Measurements from ENCODE around the gene ATP6V0A1.

ATP6V0A1 gene

DNA sequence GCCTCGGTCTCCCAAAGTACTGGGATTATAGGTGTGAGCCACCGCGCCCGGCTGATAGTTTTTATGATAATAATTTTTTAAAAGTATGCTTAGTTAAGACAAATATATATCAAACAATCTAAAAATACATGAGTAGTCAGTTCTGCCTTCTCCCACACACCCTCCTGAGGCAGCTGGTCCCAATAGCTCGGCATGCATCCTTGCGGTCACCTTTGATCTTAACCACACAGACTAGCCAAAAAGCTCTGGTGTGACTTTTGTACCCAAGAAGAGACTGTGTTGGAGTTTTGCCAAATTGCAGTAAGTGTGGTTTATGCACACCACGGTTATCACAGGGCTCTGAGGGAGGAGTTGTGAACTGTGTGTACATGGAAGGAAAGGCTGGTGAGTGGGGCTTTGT, 25.6 kb downstream of the ATP6V0A1 start:
- DNase-seq: no peak
- TF ChIP-seq POLR2A (IDR thresholded peaks at IDR 0.05; ENCODE audit: low read length): no peak
- no peak for TF ChIP-seq GATA1 (IDR thresholded peaks at IDR 0.05; ENCODE audit: low read depth, low read length)

DNA sequence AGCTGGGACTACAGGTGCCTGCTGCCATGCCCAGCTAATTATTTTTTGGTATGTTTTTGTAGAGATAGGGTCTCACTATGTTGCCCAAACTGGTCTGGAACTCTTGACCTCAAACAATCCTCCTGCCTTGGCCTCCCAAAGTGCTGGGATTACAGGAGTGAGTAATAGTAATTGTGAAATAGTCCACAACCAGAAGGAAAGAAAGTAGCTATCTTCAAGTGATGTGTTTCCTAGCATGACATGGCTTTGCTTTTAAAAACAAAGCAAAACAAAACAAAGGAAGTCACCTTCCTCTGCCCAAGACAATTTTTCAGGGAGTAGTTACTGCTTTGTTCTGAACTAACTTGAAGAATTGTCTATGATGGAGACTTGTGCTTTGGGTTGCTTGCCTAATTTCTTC, 27.0 kb downstream of the ATP6V0A1 start:
- DNase-seq: no peak
- TF ChIP-seq GATA1 (IDR thresholded peaks at IDR 0.05; ENCODE audit: low read depth, low read length): no peak
- TF ChIP-seq POLR2A (IDR thresholded peaks at IDR 0.05; ENCODE audit: low read length): no peak

DNA sequence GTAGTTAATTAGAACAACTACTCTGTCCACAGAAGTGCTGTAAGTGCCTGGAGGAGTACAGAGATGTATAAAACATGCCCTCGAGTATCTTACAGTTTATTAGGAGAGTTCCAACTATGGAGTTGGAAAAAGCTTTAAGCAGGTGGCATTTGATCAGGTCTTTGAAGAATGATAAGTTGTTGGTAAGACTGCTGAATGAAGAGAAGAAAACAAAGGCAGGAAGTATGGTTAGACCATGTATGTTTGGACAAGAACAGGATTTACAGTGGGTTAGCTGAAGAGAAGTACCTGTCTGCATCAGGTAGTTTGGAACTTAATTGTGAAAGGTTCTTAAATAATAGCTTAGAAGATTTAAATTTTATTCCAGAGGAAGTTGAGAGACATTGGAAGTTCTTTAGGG, 29.4 kb downstream of the ATP6V0A1 start:
- no peak for DNase-seq
- TF ChIP-seq POLR2A (IDR thresholded peaks at IDR 0.05; ENCODE audit: low read length) (no peak), GATA1 (IDR thresholded peaks at IDR 0.05; ENCODE audit: low read depth, low read length) (no peak)

DNA sequence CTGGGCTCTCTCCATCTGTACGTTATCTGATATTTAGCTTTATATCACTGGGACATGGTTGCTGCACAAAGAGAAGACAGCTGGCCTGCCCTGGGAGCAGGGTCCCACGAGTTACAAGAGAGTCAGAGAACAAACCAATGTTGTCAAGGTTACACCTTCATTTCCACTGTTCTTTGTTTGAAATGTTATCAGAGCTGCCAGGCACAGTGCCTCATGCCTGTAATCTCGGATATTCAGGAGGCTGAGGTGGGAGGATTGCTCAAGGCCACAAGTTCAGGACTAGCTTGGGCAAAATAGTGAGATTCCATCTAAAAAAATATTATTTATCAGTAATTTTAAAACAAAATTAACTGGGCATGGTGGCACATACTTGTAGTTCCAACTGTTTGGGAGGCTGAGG, 34.6 kb downstream of the ATP6V0A1 start:
- DNase-seq: peak; percentile 51 to 80
- no peak for TF ChIP-seq POLR2A (IDR thresholded peaks at IDR 0.05; ENCODE audit: low read length)
- TF ChIP-seq GATA1 (IDR thresholded peaks at IDR 0.05; ENCODE audit: low read depth, low read length): no peak

DNA sequence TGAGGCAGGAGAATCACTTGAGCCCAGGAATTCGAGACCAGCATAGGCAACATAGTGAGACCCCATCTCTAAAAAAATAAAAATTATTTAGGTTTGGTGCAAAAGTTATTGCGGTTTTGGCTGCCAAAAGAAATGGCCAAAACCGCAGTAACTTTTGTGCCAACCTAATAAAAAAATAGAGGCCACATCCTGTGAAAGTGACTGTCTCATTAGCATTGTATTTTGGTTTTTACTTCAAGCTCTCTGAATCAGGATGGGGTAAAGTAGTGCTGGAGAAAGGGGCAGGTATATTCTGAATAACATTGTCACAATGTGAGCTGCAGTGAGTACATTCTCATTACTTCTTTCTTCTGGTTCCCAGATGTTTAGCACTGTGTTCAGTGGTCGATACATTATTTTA, 36.0 kb downstream of the ATP6V0A1 start:
- no peak for TF ChIP-seq GATA1 (IDR thresholded peaks at IDR 0.05; ENCODE audit: low read depth, low read length)
- no peak for TF ChIP-seq POLR2A (IDR thresholded peaks at IDR 0.05; ENCODE audit: low read length)
- no peak for DNase-seq

DNA sequence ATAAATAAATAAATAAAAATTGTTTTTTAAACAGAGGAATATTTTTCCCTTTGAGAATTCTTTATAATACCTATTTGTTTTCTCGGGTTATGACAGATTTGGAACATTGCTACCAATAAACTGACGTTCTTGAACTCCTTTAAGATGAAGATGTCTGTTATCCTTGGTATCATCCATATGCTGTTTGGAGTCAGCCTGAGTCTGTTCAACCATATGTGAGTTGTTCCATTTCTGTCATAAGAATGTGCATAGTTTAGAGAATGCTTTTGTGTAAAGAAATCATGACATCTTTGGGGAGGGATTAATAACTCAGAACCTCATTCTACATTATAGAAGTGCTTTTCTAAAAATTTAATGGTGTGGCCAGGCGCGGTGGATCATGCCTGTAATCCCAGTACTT, 40.1 kb downstream of the ATP6V0A1 start:
- no peak for DNase-seq
- TF ChIP-seq GATA1 (IDR thresholded peaks at IDR 0.05; ENCODE audit: low read depth, low read length): no peak
- no peak for TF ChIP-seq POLR2A (IDR thresholded peaks at IDR 0.05; ENCODE audit: low read length)

DNA sequence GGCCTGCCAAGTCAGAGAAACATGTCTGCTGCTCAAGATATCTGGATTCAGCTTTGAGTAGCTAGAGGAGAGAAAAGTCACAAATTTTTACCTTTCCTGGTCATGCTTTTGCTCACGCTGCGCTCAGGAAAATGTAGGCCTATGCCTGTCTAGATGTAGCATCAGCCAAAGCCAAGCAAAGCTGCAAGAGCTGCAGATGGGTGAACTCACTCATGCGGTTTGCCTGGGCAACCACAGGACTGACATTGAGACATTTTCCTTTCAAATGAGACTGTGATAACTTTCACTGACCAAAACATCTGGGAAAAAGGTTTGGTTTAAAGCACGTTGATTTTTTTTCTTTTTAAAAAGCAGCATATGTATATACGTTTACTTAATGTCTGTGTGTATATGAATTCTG, 43.4 kb downstream of the ATP6V0A1 start:
- no peak for DNase-seq
- TF ChIP-seq GATA1 (IDR thresholded peaks at IDR 0.05; ENCODE audit: low read depth, low read length): no peak
- no peak for TF ChIP-seq POLR2A (IDR thresholded peaks at IDR 0.05; ENCODE audit: low read length)

DNA sequence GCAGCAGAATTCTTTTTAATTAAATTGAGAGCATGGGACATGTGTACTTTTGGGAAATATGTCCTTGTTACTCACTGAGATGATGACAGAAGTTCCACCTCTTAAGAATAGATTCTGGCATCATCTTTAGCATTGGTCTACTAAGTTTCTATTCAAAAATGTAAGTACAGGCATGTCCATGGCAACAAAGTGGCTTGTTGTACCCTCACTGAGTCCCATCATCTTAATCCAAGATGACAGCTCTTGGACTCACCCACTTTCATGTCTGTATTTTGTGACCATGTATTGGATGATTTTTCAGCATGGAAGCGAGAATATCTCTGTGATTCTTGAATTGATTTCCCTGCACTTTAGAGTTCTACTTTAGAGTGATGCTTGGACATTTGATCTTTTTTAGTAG, 44.2 kb downstream of the ATP6V0A1 start:
- DNase-seq: no peak
- TF ChIP-seq GATA1 (IDR thresholded peaks at IDR 0.05; ENCODE audit: low read depth, low read length) (no peak), POLR2A (IDR thresholded peaks at IDR 0.05; ENCODE audit: low read length) (no peak)

DNA sequence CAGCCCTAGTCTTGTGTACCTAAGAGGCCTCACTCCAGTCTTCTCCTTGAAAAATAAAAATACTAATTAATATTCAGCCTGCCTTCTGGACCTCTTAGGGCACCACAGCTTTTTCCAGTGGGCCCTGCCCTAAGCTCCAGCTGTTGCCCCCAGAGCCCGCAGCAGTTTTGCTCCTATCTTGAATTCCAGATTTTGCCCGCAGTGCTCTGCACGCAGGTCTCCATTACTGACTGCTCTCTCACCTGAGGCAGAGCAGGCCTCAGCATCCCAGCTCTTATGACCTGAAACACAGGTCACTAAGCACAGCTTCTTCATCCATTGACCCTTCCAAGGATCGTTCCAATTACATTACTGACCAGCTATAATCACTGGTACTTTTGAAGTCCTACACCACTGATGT, 49.0 kb downstream of the ATP6V0A1 start:
- TF ChIP-seq GATA1 (IDR thresholded peaks at IDR 0.05; ENCODE audit: low read depth, low read length): no peak
- TF ChIP-seq POLR2A (IDR thresholded peaks at IDR 0.05; ENCODE audit: low read length): no peak
- DNase-seq: no peak

DNA sequence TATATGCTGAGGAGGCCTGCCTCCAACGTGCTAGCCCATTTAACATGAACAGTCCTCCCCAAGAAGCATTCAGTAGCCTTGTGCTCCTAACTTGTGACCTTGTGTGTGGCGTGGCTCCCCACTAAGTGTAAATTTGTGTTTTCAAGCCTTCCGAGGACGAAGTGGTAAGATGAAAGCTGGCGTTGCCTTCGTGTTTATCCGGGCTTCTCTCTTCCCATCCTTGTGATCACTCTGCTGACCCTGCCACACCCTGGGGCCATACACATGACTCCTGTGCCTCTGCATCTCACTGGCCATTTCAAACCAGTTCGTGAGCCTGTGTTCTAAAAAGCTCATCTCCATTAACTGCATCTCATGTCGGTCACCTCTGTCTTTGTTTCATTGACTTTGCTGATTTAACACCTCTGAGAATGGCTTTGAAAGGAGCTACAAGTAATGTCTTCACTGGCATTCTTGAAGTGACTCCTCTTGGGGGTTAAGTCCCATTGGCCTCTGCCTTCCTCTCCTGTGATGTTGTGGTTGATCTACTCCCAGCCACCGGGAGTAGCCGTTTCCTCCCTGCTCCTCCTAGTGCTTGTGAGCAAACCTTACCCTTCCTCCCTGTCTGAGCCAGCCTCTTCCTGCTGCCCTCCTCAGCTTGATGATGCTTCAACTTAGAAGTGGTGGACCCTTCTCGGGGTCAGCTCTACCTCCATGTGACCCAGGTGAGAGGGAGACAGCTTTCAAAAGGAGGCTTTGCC, 49.9 kb downstream of the ATP6V0A1 start:
- TF ChIP-seq POLR2A (IDR thresholded peaks at IDR 0.05; ENCODE audit: low read length) (no peak), GATA1 (IDR thresholded peaks at IDR 0.05; ENCODE audit: low read depth, low read length) (no peak)
- no peak for DNase-seq

DNA sequence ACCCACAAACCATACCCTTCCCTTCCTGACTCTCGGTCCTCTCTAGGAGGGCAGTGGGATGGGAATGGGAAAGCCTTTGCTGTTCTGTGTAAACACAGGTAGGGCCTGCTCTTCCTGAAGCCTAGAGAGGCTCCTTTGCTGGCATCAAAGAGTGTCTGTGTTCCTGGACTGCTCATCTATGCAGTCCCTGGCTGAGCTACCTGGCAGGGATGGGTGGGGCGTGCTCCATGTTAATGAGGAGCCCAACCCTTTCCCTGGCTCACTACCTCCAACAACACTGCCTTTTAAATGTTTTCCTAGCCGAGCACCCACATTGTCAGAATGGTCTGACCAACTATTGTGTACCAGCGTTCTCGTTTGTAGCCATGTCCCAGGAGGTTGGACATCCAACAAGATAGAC, 50.7 kb downstream of the ATP6V0A1 start:
- TF ChIP-seq POLR2A (IDR thresholded peaks at IDR 0.05; ENCODE audit: low read length) (no peak), GATA1 (IDR thresholded peaks at IDR 0.05; ENCODE audit: low read depth, low read length) (no peak)

DNA sequence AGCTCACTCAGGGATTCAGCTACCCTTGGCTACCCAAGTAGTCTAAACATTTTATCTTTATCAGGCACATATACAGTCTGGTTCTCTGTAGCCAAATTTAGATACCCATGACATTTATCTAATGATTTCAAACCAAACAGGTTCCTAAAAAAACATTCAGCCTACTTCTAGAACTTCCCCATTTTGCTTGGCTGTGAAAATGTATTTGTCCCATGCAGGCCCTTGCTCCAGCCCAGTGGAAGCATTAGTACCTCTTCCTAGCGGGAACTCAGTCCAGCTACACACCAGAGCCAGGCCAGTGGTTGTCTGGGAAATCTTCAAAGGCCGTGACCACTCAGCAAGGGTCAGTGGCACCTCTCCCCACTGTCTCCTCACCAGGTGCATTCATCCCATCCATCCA, 51.2 kb downstream of the ATP6V0A1 start:
- DNase-seq: no peak
- TF ChIP-seq GATA1 (IDR thresholded peaks at IDR 0.05; ENCODE audit: low read depth, low read length) (no peak), POLR2A (IDR thresholded peaks at IDR 0.05; ENCODE audit: low read length) (no peak)

More for the DNA sequence above, 50.7 kb downstream of the ATP6V0A1 start:
- DNase-seq: no peak

DNA sequence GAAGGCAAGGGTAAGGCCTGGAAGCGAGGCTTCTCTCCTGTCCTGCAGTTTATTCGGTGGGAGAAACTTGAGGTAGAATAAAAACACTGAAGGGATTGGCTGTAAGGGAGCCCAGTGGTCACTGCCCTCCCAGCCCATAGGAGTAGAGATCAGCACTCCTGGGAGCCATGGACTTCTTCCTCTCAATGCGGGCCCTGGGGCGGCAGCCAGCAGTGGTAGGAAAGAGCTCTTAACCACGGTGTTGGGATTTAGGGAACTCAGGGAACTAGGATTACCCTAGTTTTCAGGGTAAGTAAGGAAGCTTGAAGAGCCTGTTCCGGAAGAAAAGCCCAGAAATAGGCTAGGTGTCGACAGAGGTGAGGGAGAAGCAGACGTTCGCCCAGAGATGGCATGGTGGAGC, 53.6 kb downstream of the ATP6V0A1 start:
- TF ChIP-seq POLR2A (IDR thresholded peaks at IDR 0.05; ENCODE audit: low read length): no peak
- TF ChIP-seq GATA1 (IDR thresholded peaks at IDR 0.05; ENCODE audit: low read depth, low read length): no peak
- DNase-seq: no peak

DNA sequence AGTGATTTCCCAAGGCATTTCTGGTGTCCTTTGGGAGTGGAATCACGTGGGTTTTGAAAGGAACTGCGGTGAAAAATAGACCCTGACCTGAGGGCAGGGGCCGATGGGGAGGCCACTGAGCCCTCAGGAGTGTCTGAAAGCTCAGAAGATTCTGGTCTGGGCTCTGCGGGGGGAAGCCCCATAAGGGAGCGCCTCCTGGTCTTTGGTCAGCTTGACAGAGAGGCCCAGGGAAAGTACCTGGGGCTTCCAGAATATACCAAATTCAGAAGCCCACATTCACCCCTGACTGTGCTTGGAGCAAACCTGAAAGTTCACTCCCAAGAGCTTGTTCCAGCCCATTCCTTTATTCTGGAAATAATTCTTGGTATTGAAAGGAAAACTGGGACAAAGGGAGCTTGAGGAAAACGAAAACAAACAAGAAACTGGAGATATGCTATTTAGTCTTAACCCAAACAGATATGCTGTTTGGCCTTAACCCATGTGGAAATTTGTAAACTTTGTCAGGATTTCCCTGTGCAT, 54.1 kb downstream of the ATP6V0A1 start:
- DNase-seq: no peak
- no peak for TF ChIP-seq GATA1 (IDR thresholded peaks at IDR 0.05; ENCODE audit: low read depth, low read length)
- no peak for TF ChIP-seq POLR2A (IDR thresholded peaks at IDR 0.05; ENCODE audit: low read length)

DNA sequence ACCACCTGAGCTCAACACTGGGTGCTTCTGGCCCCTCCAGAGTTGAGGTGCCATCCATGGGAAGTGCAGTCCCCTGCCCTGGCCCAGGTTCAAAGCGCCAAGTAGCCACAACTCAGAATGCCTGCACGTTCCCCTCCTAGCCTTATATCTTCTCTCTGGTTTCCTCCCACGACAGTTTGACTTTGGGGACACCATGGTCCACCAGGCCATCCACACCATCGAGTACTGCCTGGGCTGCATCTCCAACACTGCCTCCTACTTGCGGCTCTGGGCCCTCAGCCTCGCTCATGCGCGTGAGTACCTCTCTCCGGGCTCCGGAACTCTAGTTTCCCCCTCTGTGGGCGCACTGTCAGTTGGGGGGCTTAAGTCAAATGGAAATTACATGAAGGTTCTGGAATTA, 55.0 kb downstream of the ATP6V0A1 start:
- TF ChIP-seq GATA1 (IDR thresholded peaks at IDR 0.05; ENCODE audit: low read depth, low read length): no peak
- TF ChIP-seq POLR2A (IDR thresholded peaks at IDR 0.05; ENCODE audit: low read length): no peak

More for the DNA sequence above, 55.0 kb downstream of the ATP6V0A1 start:
- DNase-seq: no peak

All from erythroblast (primary cell).